GM11168 (cell line): ENCODE measurements around the gene C11orf98.

Experiments
- in situ Hi-C: fragments of 300-500 bp; cut with MboI; formaldehyde crosslinking; loops from one replicate; pipeline ENCODE4 v1.12.0; 2022; ENCODE audit warnings: low sequenced_read_pairs; ENCODE audit not compliant: unreplicated experiment

Gene C11orf98

DNA sequence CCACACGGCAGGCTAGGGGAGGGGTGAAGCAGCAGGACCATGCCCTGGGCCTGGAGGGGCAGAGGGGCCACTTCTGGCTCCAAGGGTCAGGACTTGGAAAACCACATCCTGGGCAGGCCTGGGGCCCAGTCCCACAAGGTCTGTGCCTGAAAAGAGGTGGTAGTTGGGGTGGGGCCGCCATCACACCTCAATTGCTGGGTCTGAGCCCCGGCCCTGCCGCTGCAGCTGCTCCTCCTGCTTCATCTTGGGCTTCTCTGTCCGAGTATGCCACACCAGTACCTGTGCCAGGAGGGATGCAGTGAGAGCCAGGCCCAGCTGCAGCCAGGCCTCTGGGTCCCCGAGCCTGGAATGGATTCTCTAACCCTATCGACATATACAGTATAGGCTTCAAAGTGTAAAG is 49.5 kb downstream of the C11orf98 start:
- in situ Hi-C loops = no loop called here

GRCh38 chr11:62614275-62614674 is 50.7 kb downstream of the C11orf98 start:
- in situ Hi-C loops = no loop called here

DNA sequence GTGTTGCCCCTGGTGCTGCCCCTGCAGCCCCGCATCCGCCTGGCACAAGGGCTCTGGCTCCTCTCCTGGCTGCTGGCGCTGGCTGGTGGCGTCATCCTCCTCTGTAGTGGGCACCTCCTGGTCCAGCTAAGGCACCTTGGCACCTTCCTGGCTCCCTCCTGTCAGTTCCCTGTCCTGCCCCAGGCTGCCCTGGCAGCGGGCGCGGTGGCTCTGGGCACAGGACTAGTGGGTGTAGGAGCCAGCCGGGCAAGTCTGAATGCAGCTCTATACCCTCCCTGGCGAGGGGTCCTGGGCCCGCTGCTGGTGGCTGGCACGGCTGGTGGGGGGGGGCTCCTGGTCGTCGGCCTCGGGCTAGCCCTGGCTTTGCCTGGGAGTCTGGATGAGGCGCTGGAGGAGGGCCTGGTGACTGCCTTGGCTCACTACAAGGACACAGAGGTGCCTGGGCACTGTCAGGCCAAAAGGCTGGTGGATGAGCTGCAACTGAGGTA is 51.7 kb downstream of the C11orf98 start:
- in situ Hi-C loops = no loop called here
